ENCODE results near the gene ANKRD29. TPM values are rescaled to one million over a fixed set of nuclear protein-coding genes. Genes with fewer than 3 reads are reported as not detected.

Gene ANKRD29, protein sequence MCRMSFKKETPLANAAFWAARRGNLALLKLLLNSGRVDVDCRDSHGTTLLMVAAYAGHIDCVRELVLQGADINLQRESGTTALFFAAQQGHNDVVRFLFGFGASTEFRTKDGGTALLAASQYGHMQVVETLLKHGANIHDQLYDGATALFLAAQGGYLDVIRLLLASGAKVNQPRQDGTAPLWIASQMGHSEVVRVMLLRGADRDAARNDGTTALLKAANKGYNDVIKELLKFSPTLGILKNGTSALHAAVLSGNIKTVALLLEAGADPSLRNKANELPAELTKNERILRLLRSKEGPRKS
- total RNA-seq: 0.50 and 1.4 TPM in 2 replicates

DNA sequence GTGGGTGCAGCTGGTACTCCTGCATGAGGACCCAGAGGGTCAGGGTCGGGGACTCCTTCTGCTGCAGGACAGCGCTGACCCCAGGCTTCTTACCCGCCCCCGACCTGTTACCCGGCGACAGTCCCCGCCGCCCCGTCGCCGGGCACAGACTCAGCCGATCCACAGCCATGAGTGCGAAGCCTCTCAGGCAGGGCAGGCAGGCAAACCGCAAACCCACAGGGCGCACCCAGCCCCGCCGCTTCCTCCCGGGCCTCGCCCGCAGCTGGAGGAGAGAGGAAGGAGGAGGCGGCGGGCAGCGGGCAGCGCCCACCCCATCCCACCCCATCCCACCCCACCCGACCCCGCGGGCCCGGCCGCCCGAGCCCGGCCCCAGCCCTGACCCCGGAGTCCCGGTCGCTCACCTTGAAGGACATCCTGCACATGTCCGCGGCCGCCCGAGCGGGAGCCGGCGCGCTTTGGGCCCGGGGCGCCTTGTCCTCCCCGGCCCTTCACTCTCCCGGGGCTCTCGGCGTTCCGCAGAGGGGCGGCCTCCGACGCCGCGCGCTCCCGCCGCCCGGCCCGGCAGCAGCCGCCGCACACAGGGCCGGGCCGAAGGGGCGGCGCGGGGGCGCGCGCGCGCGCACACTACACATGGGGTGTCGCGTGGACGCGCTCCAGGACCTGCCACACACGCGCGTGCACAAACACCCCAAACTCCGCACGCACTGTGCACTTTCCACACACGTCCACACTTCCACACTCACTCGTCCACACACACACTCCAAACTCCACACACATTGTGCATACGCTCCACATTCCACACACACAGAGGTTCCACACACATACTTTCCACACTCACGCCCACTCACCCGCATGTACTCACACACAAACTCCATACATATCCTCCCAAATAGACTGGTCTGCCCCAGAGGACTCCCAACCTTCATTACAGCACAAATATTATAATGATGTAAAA is at the start of gene ANKRD29:
Gene ANKRD29, minus strand, starts transcription at position 603 of the 955 bp plus-strand sequence. Its CDS starts 181 bp downstream, at position 422.

DNA sequence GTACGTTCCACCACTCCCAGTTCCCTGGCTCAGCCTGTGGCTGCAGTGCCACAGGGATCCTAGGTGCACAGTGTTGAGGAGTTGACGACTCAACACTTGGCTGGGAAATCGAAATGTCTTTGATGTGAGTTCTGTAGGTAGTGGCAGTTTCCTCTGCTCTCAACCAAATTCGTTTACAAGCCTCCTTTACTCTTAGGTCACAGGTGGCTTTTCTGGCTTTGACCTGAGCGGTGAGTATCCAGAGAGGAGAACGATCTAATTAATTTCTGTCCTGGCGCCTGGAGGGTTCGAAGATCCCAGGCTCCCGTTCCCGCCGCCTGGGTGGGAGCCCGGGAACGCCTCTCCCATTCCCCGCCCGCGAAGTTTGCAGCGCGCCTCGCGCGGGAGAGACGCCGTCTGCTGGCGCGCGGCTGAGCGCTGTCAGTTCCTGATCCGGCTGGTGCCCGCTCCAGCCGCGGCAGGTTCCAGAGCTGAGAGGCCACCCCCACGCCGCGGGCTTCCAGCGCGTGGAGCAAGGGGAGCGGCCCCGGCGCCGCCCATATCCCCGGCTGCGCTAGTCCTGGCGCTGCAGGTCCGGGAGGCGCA is 26.4 kb upstream of the ANKRD29 start, which contains the start of gene LAMA3:
Gene LAMA3, plus strand, starts transcription at position 423 of the 585 bp plus-strand sequence. CDS start 231 bp downstream, outside the sequence.

DNA sequence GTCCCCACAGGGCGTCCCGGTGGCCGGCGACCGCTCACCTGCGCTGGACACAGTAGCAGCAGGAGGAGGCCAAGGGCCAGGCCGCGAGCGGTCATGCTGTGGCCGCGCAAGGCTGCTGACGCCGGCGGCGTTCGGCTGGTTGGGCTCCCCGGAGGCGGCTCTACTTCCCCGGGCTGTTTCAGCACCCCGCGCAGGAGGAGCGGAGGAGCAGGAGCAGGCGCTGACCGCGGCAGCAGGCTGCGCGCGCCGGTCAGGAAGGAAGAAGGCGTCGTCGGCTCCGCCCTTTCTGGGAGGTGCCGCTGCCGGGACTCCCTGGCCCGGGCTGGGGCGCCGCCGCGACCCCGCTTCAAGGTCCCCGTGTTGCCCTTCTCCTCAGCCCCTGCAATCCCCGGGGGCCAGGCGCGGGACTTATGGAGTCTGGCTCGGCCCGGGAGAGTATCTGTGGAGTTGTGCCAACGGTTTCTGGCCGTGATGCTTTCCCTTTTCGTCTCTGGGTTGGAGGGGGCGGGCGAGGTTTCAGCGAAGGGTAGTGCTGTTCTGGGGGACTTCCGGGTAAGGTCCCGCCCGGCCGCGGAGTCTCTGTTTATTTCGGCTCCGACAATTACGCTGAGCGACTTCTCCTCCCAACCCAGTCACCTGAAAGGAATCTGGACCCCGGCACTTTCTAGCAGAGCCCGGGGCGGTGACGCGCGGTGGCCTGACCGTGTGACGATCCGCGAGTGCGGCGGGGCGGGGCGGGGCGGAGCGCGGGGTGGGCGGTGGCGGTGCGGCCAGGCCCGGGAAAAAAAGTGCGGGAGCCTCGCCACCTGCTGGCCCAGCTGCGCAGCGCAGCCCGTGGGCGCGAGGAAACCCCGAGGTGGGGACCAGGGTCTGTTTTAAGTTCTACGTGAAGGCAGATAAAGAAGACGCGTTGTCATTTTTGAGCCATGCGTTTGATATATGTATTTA is 76.2 kb downstream of the ANKRD29 start, which contains the start of gene NPC1:
Gene NPC1, minus strand, starts transcription at position 258 of the 948 bp plus-strand sequence. Its CDS starts 163 bp downstream, at position 95.

Other genes with a start within 250 kb of the ANKRD29 start
- gene RIOK3, start 209.6 kb downstream of the ANKRD29 start, total RNA-seq: 31.6 and 49.4 TPM in 2 replicates
- gene RMC1, start 159.4 kb downstream of the ANKRD29 start, total RNA-seq: 7.2 and 13.1 TPM in 2 replicates
- gene NPC1, start 76.4 kb downstream of the ANKRD29 start, total RNA-seq: 15.9 and 21.6 TPM in 2 replicates
- gene LAMA3, start 26.5 kb upstream of the ANKRD29 start, total RNA-seq: 1.4 and 2.1 TPM in 2 replicates

Data from cardiac ventricle fibroblast (primary cell).